Sigmoid colon (tissue), 7 donors: Measurements from ENCODE around the gene EXT2. TPM values are rescaled to one million over a fixed set of nuclear protein-coding genes. Genes with fewer than 3 reads are reported as not detected.
A peak's percentile ranks its signal among the peaks of the same experiment; 100 is the strongest.

ENCODE experiments used
- DNase-seq: peaks from one replicate; pipeline ENCODE4 v3.0.0-alpha.2; 2019
- H3K27ac ChIP-seq, 4 donors: fragments of 200-600 bp; sonication (generic); one replicate each; pipeline ENCODE4 v1.5.1; 2016 to 2019; ENCODE audit warnings: mild to moderate bottlenecking in 1 of 4
- H3K27me3 ChIP-seq, 3 donors: fragments of 200-600 bp; sonication (generic); one replicate each; pipeline ENCODE4 v1.5.1; 2019; ENCODE audit warnings: mild to moderate bottlenecking in 1 of 3
- H3K36me3 ChIP-seq, 4 donors: fragments of 200-600 bp; sonication (generic); one replicate each; pipeline ENCODE4 v1.5.1; 2016 to 2019
- H3K4me1 ChIP-seq, 4 donors: fragments of 200-600 bp; sonication (generic); one replicate each; pipeline ENCODE4 v1.5.1; 2017 to 2019
- H3K4me3 ChIP-seq, 4 donors: fragments of 200-600 bp; sonication (generic); one replicate each; pipeline ENCODE4 v1.5.1; 2017 to 2019; ENCODE audit warnings: mild to moderate bottlenecking in 2 of 4, moderate library complexity in 1 of 4
- H3K9me3 ChIP-seq, 4 donors: fragments of 200-600 bp in 3 of 4; sonication (generic) in 3 of 4; one replicate each; pipeline versions ENCODE4 v1.5.1 to v1.6.1; 2013 to 2019
- CTCF ChIP-seq, 4 experiments: fragments of 450-650 bp in 3 of 4; fragments of 200-600 bp in 1 of 4; IDR thresholded peaks; one replicate each; pipeline ENCODE4 v1.5.1; 2016 to 2019; ENCODE audit warnings: antibody characterized with exemption in 4 of 4, mild to moderate bottlenecking in 3 of 4, moderate library complexity in 2 of 4
- EP300 ChIP-seq, 4 donors: sonication (generic); formaldehyde crosslinking; IDR thresholded peaks; one replicate each; pipeline ENCODE4 v1.6.1; 2017; ENCODE audit warnings: antibody characterized with exemption in 4 of 4
- POLR2A ChIP-seq, 2 donors: fragments of 450-650 bp; IDR thresholded peaks; one replicate each; pipeline ENCODE4 v1.6.1; 2016; ENCODE audit warnings: antibody characterized with exemption in 2 of 2, mild to moderate bottlenecking in 2 of 2, moderate library complexity in 2 of 2
- POLR2AphosphoS5 ChIP-seq, 4 donors: sonication (generic); formaldehyde crosslinking; IDR thresholded peaks; one replicate each; pipeline ENCODE4 v1.6.1; 2017; ENCODE audit warnings: antibody characterized with exemption in 4 of 4
- WGBS, 2 donors: extraction: QIAGEN DNeasy Blood & Tissue Kit; methylation state at CpG; one replicate each; pipeline ENCODE4 v1.1.7; 2013; 5-methylcytosine and 5-hydroxymethylcytosine counted together
- intact Hi-C: fragments of 100-400 bp; cut with DNase I; formaldehyde crosslinking; loops from one replicate; pipeline ENCODE4 v1.15.1; 2023
- polyA plus RNA-seq, 3 donors: library from polyadenylated mRNA; stranded (reverse); fragments of 200-250 nt; gene quantifications; one replicate each; pipeline ENCODE4 v1.2.3, GENCODE V29; 2013
- total RNA-seq, 4 donors: library from RNA; depleted of rRNA; stranded (reverse); fragments of >200 nt; gene quantifications; one replicate each; pipeline ENCODE4 v1.1.0, GENCODE V29; 2016
- donor health status: healthy with polysubstance abuse.
- donor health status: Bipolar disorder and iron deficiency.
- donor health status: healthy.

The EXT2 gene
- total and polyA plus RNA-seq, 7 donors = 6.6 to 68.1 (median 46.3) TPM

DNA sequence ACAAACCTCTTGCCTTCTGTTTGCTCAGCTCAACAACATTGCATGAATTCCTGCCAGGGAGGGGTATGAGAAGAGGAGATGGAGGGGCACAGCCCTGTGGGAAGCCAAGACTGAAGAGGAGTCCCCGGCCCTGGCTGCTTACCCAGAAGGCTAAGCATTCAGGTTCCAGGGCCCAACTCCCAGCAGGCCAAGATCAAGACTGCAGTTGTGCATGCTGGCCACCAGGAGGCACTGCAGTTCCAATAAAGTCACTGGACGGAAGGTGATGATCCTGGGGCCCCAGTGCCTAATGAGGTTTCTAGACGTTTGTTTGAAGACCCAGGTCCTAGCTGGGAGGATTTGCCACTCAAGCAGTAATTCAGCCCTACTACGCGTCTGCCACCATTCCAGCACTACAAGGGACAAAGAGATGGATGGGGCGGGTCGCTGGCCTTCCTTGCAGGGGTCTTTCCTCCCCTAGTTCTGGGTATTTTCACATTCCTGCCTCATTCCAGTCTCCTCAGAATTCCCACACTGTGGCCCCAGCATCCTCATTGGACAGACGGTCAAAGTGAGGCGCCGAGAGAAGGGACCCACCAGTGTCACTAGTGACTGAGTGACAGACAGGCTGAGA lies 190.9 kb downstream of the EXT2 start:
- peaks cover 0 to 4% (median 0%) of the 10 kb centered on the region in 4 donors for H3K4me1 ChIP-seq
- H3K27ac ChIP-seq = no peak overlapping the region
- H3K4me3 ChIP-seq = no peak overlapping the region
- no peak for DNase-seq
- 58 to 59% methylated on average over 10 of the region's 10 CpGs for WGBS, 2 donors
- intact Hi-C loops = loop anchor here (1.0 to 10.0 kb wide), 2 partner anchors 192 to 252 kb away; partner anchors contain the start of gene EXT2
- H3K36me3 ChIP-seq = no peaks in the 10 kb centered on the region
- TF ChIP-seq POLR2A (IDR thresholded peaks at IDR 0.05) = no peak
- no peak for TF ChIP-seq EP300 (IDR thresholded peaks at IDR 0.05)
- TF ChIP-seq POLR2AphosphoS5 (IDR thresholded peaks at IDR 0.05) = no peak
- TF ChIP-seq CTCF (IDR thresholded peaks at IDR 0.05) = peak; percentile 61 to 95 (median 92)
- H3K27me3 ChIP-seq = peaks cover 0 to 5% (median 0%) of the 10 kb centered on the region in 3 donors
- H3K9me3 ChIP-seq = no peaks in the 10 kb centered on the region

DNA sequence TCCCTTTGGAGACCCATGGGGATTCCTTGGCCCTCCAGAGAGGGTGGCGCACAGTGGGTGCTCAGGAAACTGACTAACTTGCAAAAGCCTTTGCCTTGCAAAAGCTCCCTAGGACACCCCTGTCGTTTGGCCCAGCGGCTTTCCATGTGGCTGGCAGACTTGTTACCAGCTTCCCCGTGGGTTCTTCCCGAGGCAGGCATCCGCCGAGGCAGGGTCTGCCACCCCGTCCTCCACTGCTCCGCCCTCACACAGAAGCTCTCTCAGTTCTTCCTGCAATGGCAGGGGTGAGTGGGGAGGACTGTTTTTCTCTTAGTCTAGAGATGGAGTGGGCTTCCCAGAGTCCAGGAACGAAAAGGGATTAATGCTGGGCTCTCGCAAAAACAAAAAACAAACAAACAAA lies 191.4 kb downstream of the EXT2 start:
- no peak overlapping the region for H3K4me3 ChIP-seq
- 79 to 84% methylated on average over 11 of the region's 11 CpGs for WGBS, 2 donors
- TF ChIP-seq POLR2A (IDR thresholded peaks at IDR 0.05) = no peak
- TF ChIP-seq CTCF (IDR thresholded peaks at IDR 0.05) = no peak
- no peak for TF ChIP-seq POLR2AphosphoS5 (IDR thresholded peaks at IDR 0.05)
- no peak for TF ChIP-seq EP300 (IDR thresholded peaks at IDR 0.05)
- no peaks in the 10 kb centered on the region for H3K36me3 ChIP-seq
- no peak for DNase-seq
- peaks cover 0 to 4% (median 0%) of the 10 kb centered on the region in 4 donors for H3K4me1 ChIP-seq
- peaks cover 0 to 5% (median 0%) of the 10 kb centered on the region in 3 donors for H3K27me3 ChIP-seq
- H3K27ac ChIP-seq = no peak overlapping the region
- intact Hi-C loops = loop anchor here (1.0 to 10.0 kb wide), 2 partner anchors 192 to 251 kb away; partner anchors contain the start of gene EXT2
- H3K9me3 ChIP-seq = no peaks in the 10 kb centered on the region

DNA sequence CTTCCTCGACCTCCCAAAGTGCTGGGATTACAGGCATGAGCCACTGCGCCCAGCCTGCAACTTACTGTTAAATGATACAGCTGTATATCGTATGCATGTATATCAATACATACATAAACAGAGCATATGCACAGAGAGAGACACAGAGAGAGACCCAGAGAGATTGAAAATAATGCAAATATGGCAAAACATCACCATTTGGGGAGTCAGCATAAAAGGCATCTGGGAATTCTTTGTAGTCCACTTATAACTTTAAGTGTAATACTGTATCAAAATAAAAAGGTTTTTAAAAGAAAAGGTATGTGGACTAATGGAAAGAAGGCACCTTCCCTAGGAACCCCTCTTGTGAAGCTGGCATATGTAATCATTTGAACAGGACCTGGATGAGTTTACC lies 192.7 kb downstream of the EXT2 start:
- intact Hi-C loops = loop anchor here (10.0 kb wide), 1 partner anchor 193 kb away; the partner anchor contains the start of gene EXT2
- no peak overlapping the region for H3K4me3 ChIP-seq
- H3K4me1 ChIP-seq = peaks cover 0 to 4% (median 0%) of the 10 kb centered on the region in 4 donors
- peaks cover 0 to 5% (median 0%) of the 10 kb centered on the region in 3 donors for H3K27me3 ChIP-seq
- 79 to 88% methylated on average over 3 of the region's 3 CpGs for WGBS, 2 donors
- TF ChIP-seq POLR2AphosphoS5 (IDR thresholded peaks at IDR 0.05) (no peak), EP300 (IDR thresholded peaks at IDR 0.05) (no peak), POLR2A (IDR thresholded peaks at IDR 0.05) (no peak), CTCF (IDR thresholded peaks at IDR 0.05) (no peak)
- H3K9me3 ChIP-seq = no peaks in the 10 kb centered on the region
- H3K36me3 ChIP-seq = no peaks in the 10 kb centered on the region
- no peak for DNase-seq
- no peak overlapping the region for H3K27ac ChIP-seq

- intact Hi-C loops = no loop called here
- WGBS, 2 donors = 61 to 79% methylated on average over 4 of the region's 4 CpGs
- H3K36me3 ChIP-seq = no peaks in the 10 kb centered on the region
Observed at GRCh38 chr11:44290208-44290607, 194.7 kb downstream of the EXT2 start.

More at GRCh38 chr11:44290208-44290607, 194.7 kb downstream of the EXT2 start:
- no peaks in the 10 kb centered on the region for H3K9me3 ChIP-seq
- H3K27ac ChIP-seq = no peak overlapping the region
- peaks cover 0 to 4% (median 0%) of the 10 kb centered on the region in 4 donors for H3K4me1 ChIP-seq
- no peak for DNase-seq
- no peak overlapping the region for H3K4me3 ChIP-seq
- H3K27me3 ChIP-seq = peaks cover 0 to 10% (median 5%) of the 10 kb centered on the region in 3 donors
- TF ChIP-seq CTCF (IDR thresholded peaks at IDR 0.05) (no peak), POLR2A (IDR thresholded peaks at IDR 0.05) (no peak), POLR2AphosphoS5 (IDR thresholded peaks at IDR 0.05) (no peak), EP300 (IDR thresholded peaks at IDR 0.05) (no peak)

Other genes starting within 250 kb of the EXT2 start
- gene ALKBH3, start 214.8 kb upstream of the EXT2 start, total RNA-seq = 10 to 100 TPM; 25.7 to 31.2 (median 30.6) TPM
- 10 to 100 TPM; 15.7 to 27.3 (median 22.8) TPM for gene ALKBH3, start 214.8 kb upstream of the EXT2 start, polyA plus RNA-seq
- 100 to 1,000 TPM in 2 of 4 donors, 10 to 100 TPM in 2; 47.4 to 336 (median 95.6) TPM for gene C11orf96, start 153.0 kb upstream of the EXT2 start, total RNA-seq
- 10 to 100 TPM in 2 of 3 donors, 1 to 10 TPM in 1; 7.4 to 29.3 (median 24.6) TPM for gene C11orf96, start 153.0 kb upstream of the EXT2 start, polyA plus RNA-seq
- under 1 TPM in 1 of 4 donors, not detected in 3; 0.27 TPM for gene ACCSL, start 47.7 kb upstream of the EXT2 start, total RNA-seq
- gene ACCSL, start 47.7 kb upstream of the EXT2 start, polyA plus RNA-seq = not detected
- gene ACCS, start 29.4 kb upstream of the EXT2 start, total RNA-seq = 10 to 100 TPM; 11.4 to 52.6 (median 14.3) TPM
- gene ACCS, start 29.4 kb upstream of the EXT2 start, polyA plus RNA-seq = 10 to 100 TPM in 1 of 3 donors, 1 to 10 TPM in 2; 1.8 to 10.7 (median 7.9) TPM
- not detected for gene ALX4, start 214.5 kb downstream of the EXT2 start, total RNA-seq
- gene ALX4, start 214.5 kb downstream of the EXT2 start, polyA plus RNA-seq = not detected